ENCODE results near the gene HOXB7. TPM values are rescaled to one million over a fixed set of nuclear protein-coding genes. Genes with fewer than 3 reads are reported as not detected.

The HOXB7 gene
- total and polyA plus RNA-seq, 2 of the 13 experiments (the other 11 are each of a cell fraction or from before 2014, with no cell fraction given) = 0.04 TPM; not detected in 1

- WGBS (ENCODE audit: low lambda C conversion rate) = 2% methylated on average over 5 of the region's 5 CpGs
- no peaks in the 10 kb centered on the region for H3K79me2 ChIP-seq (ENCODE audit: insufficient read depth, low read length)
- in situ Hi-C loops (cut with HindIII; ENCODE audit: extremely low pct_ligation_motif_present, low pct_unique_long_range_greater_than_20kb) (no loop called here), intact Hi-C loops (cut with micrococcal nuclease; ENCODE audit: unreplicated experiment) (no loop called here)
- POLR2A ChIA-PET = no interaction called here
- TF ChIP-seq REPIN1 (CRISPR knock-in tag; IDR thresholded peaks at IDR 0.05; ENCODE audit: borderline replicate concordance, low read depth) (no peak), TFE3 (CRISPR knock-in tag; IDR thresholded peaks at IDR 0.05) (no peak), ZFP82 (CRISPR knock-in tag; IDR thresholded peaks at IDR 0.05; ENCODE audit: borderline replicate concordance) (no peak), NR2C2 (CRISPR knock-in tag; IDR thresholded peaks at IDR 0.05; ENCODE audit: borderline replicate concordance) (no peak), ZNF367 (CRISPR knock-in tag; IDR thresholded peaks at IDR 0.05; ENCODE audit: borderline replicate concordance) (no peak), ZNF784 (CRISPR knock-in tag; IDR thresholded peaks at IDR 0.05; ENCODE audit: borderline replicate concordance) (no peak), HDAC1 (CRISPR knock-in tag; IDR thresholded peaks at IDR 0.05) (no peak), SMARCC2 (IDR thresholded peaks at IDR 0.05) (no peak), KMT2B (CRISPR knock-in tag; IDR thresholded peaks at IDR 0.05) (no peak), SRSF1 (optimal IDR thresholded peaks at IDR 0.05; ENCODE audit: low read depth, low read length) (no peak), ZKSCAN1 (IDR thresholded peaks at IDR 0.05; ENCODE audit: low read length) (no peak), ELF4 (CRISPR knock-in tag; IDR thresholded peaks at IDR 0.05; ENCODE audit: borderline replicate concordance) (no peak), ARID5B (CRISPR knock-in tag; IDR thresholded peaks at IDR 0.05) (no peak), ZFP62 (CRISPR knock-in tag; IDR thresholded peaks at IDR 0.05) (no peak), GFI1 (CRISPR knock-in tag; IDR thresholded peaks at IDR 0.05; ENCODE audit: borderline replicate concordance) (no peak), RBAK (CRISPR knock-in tag; IDR thresholded peaks at IDR 0.05) (no peak), CENPBD1 (CRISPR knock-in tag; IDR thresholded peaks at IDR 0.05; ENCODE audit: borderline replicate concordance, low read depth) (no peak)
- FAIRE-seq = no peak
- H3K4me2 ChIP-seq (ENCODE audit: low read depth, low read length) = no peak overlapping the region
- H3K4me3 ChIP-seq (replicated peaks in 1 of 3; ENCODE audit: insufficient read depth in 1 of 3, low read depth in 2 of 3, low read length in 3 of 3) = no peak overlapping the region
- H4K20me1 ChIP-seq (ENCODE audit: insufficient read depth, low read length) = no peaks in the 10 kb centered on the region; the same call in 1 of the 2 replicates
- no TSS peak for BruUV-seq (replicated peaks)
- no peak overlapping the region for H3K27ac ChIP-seq (ENCODE audit: extremely low read length, insufficient read depth, low read length)
- peaks cover 26 to 94% of the 10 kb centered on the region in 2 experiments for H3K27me3 ChIP-seq (ENCODE audit: control insufficient read depth in 1 of 2, insufficient read depth in 2 of 2, low read length in 2 of 2)
- no peaks in the 10 kb centered on the region for H3K36me3 ChIP-seq (replicated peaks in 1 of 2; ENCODE audit: control insufficient read depth in 1 of 2, insufficient read depth in 2 of 2, low read length in 2 of 2)
- H3K9ac ChIP-seq (ENCODE audit: insufficient read depth, low read depth, low read length) = no peak overlapping the region
- no peak for ATAC-seq
- H3K9me3 ChIP-seq (ENCODE audit: low read length) = no peaks in the 10 kb centered on the region
- H2AFZ ChIP-seq (ENCODE audit: low read length) = no peak overlapping the region
- DNase-seq (ENCODE audit: low spot score) = no peak
- CTCF ChIA-PET (ENCODE audit: low intra/inter-chr PET ratio, low total read pairs) = no interaction called here
- H3K4me1 ChIP-seq (ENCODE audit: insufficient read depth, low read length) = no peaks in the 10 kb centered on the region
Measured at GRCh38 chr17:48562934-48563333, 47.9 kb downstream of the HOXB7 start.

Data from HepG2 (cell line).